GM12878 (cell line): ENCODE measurements around the gene ANGEL1. TPM values are rescaled to one million over a fixed set of nuclear protein-coding genes. Genes with fewer than 3 reads are reported as not detected.

ENCODE experiments used
- ATAC-seq: fragments of 200-7000 bp; cut with Tn5 transposase; 3 replicates; pipeline ENCODE4 v1.9.1; 2020; ENCODE audit warnings: mild to moderate bottlenecking, moderate library complexity
- BruUV-seq: library from RNA; stranded (reverse); fragments of 400-500 nt; replicated peaks from 2 replicates; lab custom pipeline; 2021; lab: Mats Ljungman, UMichigan
- CTCF ChIA-PET: fragments of 300-600 bp; sonication (Branson Sonifier 250); formaldehyde crosslinking; extraction: SDS; loops from one replicate; lab custom pipeline; 2021; ENCODE audit warnings: inconsistent platforms; lab: Yijun Ruan, JAX
- POLR2A ChIA-PET: fragments of 350-600 bp; formaldehyde crosslinking; extraction: SDS; loops from one replicate; lab custom pipeline; 2021; ENCODE audit warnings: inconsistent platforms; lab: Charles Lee
- RAD21 ChIA-PET: fragments of 300-600 bp; sonication (Branson Sonifier 250); formaldehyde crosslinking; loops from one replicate; lab custom pipeline; 2023; ENCODE audit warnings: antibody characterized with exemption; ENCODE audit not compliant: unreplicated experiment; lab: Charles Lee
- SMC1A ChIA-PET: fragments of 300-600 bp; sonication (Branson Sonifier 250); formaldehyde crosslinking; loops from one replicate; lab custom pipeline; 2023; ENCODE audit not compliant: unreplicated experiment, uncharacterized antibody; lab: Charles Lee
- DNase-seq: peaks from one replicate; pipeline ENCODE4 v3.0.0-alpha.2; 2011; ENCODE audit warnings: low read depth, low spot score
- FAIRE-seq: peaks from 3 replicates; lab custom pipeline; 2011; peaks lifted over from hg19 to GRCh38; lab: Jason Lieb, UNC
- H2AFZ ChIP-seq: 2 replicates; pipeline ENCODE4 v1.6.0; 2011; ENCODE audit warnings: low read depth, low read length, control low read depth; ENCODE audit not compliant: control insufficient read depth
- H3K27ac ChIP-seq: 2 replicates; pipeline ENCODE4 v1.5.1; 2011; ENCODE audit warnings: control low read depth; ENCODE audit not compliant: control insufficient read depth, insufficient read depth
- H3K27me3 ChIP-seq, 2 experiments: replicated peaks in 1 of 2; 2 replicates each; pipeline versions ENCODE4 v1.6.0 to v1.6.1; 2011; ENCODE audit warnings: low read length in 1 of 2; ENCODE audit not compliant: control insufficient read depth in 2 of 2, insufficient read depth in 2 of 2
- H3K36me3 ChIP-seq, 2 experiments: 2 replicates each; pipeline ENCODE4 v1.5.1; 2011; ENCODE audit warnings: low read length in 1 of 2; ENCODE audit not compliant: control insufficient read depth in 2 of 2, insufficient read depth in 2 of 2
- H3K4me1 ChIP-seq: 2 replicates; pipeline ENCODE4 v1.6.1; 2011; ENCODE audit warnings: mild to moderate bottlenecking, low read length, moderate library complexity, mixed read lengths; ENCODE audit not compliant: control insufficient read depth, insufficient read depth
- H3K4me2 ChIP-seq: 2 replicates; pipeline ENCODE4 v1.6.0; 2011; ENCODE audit warnings: control low read depth; ENCODE audit not compliant: control insufficient read depth, insufficient read depth
- H3K4me3 ChIP-seq: fragments of 200-600 bp; sonication (generic); 2 replicates; pipeline ENCODE4 v1.5.1; 2016
- H3K79me2 ChIP-seq: 2 replicates; pipeline ENCODE4 v1.6.0; 2011; ENCODE audit warnings: low read length; ENCODE audit not compliant: control insufficient read depth, insufficient read depth
- H3K9ac ChIP-seq: 2 replicates; pipeline ENCODE4 v1.8.0; 2011; ENCODE audit warnings: low read length, control low read depth, mixed read lengths; ENCODE audit not compliant: control insufficient read depth, insufficient read depth
- H3K9me3 ChIP-seq: replicated peaks from 3 replicates; pipeline ENCODE4 v1.5.1; 2011; ENCODE audit warnings: mild to moderate bottlenecking, low read length; ENCODE audit not compliant: control insufficient read depth, insufficient read depth
- H4K20me1 ChIP-seq: 2 replicates; pipeline ENCODE4 v1.6.0; 2011; ENCODE audit not compliant: control insufficient read depth, insufficient read depth
- CHD2 ChIP-seq: IDR thresholded peaks from 2 replicates; pipeline ENCODE4 v1.6.1; 2011; ENCODE audit warnings: low read depth, low read length, improper control_type of control experiment, borderline replicate concordance
- CREB1 ChIP-seq: IDR thresholded peaks from 2 replicates; pipeline ENCODE4 v1.6.1; 2012; ENCODE audit warnings: low read depth, mild to moderate bottlenecking, inconsistent platforms
- EED ChIP-seq: sonication (generic); IDR thresholded peaks from 2 replicates; pipeline ENCODE4 v1.6.1; 2016; ENCODE audit warnings: antibody characterized with exemption, low read depth
- ETV6 ChIP-seq, 2 experiments: fragments of 450-650 bp in 1 of 2; IDR thresholded peaks in 1 of 2; conservative IDR thresholded peaks in 1 of 2; 2 replicates each; pipeline ENCODE4 v1.6.1; 2014; ENCODE audit warnings: antibody characterized with exemption in 1 of 2, borderline replicate concordance in 1 of 2, low read depth in 1 of 2, mild to moderate bottlenecking in 1 of 2, moderate library complexity in 1 of 2
- IKZF2 ChIP-seq, 2 experiments: fragments of 450-650 bp; IDR thresholded peaks; 2 replicates each; pipeline ENCODE4 v1.6.1; 2017; ENCODE audit warnings: mild to moderate bottlenecking in 2 of 2, moderate library complexity in 2 of 2
- JUNB ChIP-seq: IDR thresholded peaks from 2 replicates; pipeline ENCODE4 v1.6.1; 2016; ENCODE audit warnings: antibody characterized with exemption, mild to moderate bottlenecking
- MYC ChIP-seq: IDR thresholded peaks from 2 replicates; pipeline ENCODE4 v1.6.1; 2011; ENCODE audit warnings: mild to moderate bottlenecking, low read length, moderate library complexity, inconsistent platforms; ENCODE audit not compliant: insufficient read depth, insufficient replicate concordance, insufficient read length, severe bottlenecking
- NR2F1 ChIP-seq: fragments of 450-650 bp; conservative IDR thresholded peaks from 2 replicates; pipeline ENCODE4 v1.6.1; 2017; ENCODE audit warnings: mild to moderate bottlenecking
- POLR2A ChIP-seq: IDR thresholded peaks from 2 replicates; pipeline ENCODE4 v1.6.1; 2011; ENCODE audit warnings: low read depth, mild to moderate bottlenecking, low read length
- TBL1XR1 ChIP-seq: IDR thresholded peaks from 2 replicates; pipeline ENCODE4 v1.6.1; 2012; ENCODE audit warnings: low read depth, low read length, improper control_type of control experiment
- ZNF24 ChIP-seq: fragments of 450-650 bp; IDR thresholded peaks from 2 replicates; pipeline ENCODE4 v1.6.1; 2017; ENCODE audit warnings: antibody characterized with exemption, mild to moderate bottlenecking
- whole genome bisulfite sequencing: methylation state at CpG from one replicate; pipeline ENCODE4 v1.1.6; 2016; ENCODE audit warnings: low lambda C conversion rate; ENCODE audit not compliant: insufficient replicate concordance, insufficient coverage; ENCODE audit errors: missing lambda C conversion rate; 5-methylcytosine and 5-hydroxymethylcytosine counted together
- in situ Hi-C: fragments of 300-500 bp; cut with MboI; formaldehyde crosslinking; loops from 9 replicates; pipeline ENCODE4 v1.14.3; 2018; ENCODE audit warnings: mixed read lengths
- intact Hi-C: fragments of 100-400 bp; cut with micrococcal nuclease; formaldehyde crosslinking; loops from one replicate; pipeline ENCODE4 v1.14.2; 2022; ENCODE audit not compliant: unreplicated experiment
- polyA plus RNA-seq, 11 experiments: library from polyadenylated mRNA; depleted of rRNA in 4 of 11; unstranded in 6 of 11; stranded (reverse) in 5 of 11; fragments of >200 nt; fragmentation: Nextera tagmentation in 4 of 11; fragmentation: Illumina TruSeq in 1 of 11; extraction: Ambion mirVana in 4 of 11; extraction: Trizol in 1 of 11; gene quantifications; 1 replicate in 1 of 11; 2 replicates in 10 of 11; pipeline versions ENCODE4 v1.2.1 to v1.2.3, GENCODE V29; 2011 to 2016; ENCODE audit warnings: inconsistent platforms in 2 of 11, missing spikeins in 2 of 11, low read depth in 1 of 11
- total RNA-seq, 4 experiments: library from RNA; depleted of rRNA in 3 of 4; stranded (reverse); fragments of >200 nt in 3 of 4; fragmentation: Illumina TruSeq in 1 of 4; extraction: Trizol in 1 of 4; gene quantifications; 2 replicates each; pipeline versions ENCODE4 v1.2.1 to v1.2.3, GENCODE V29; 2013 to 2021
- TF ChIP-seq, protein P1 (sequence below): fragments of 450-650 bp; IDR thresholded peaks from 2 replicates; pipeline ENCODE4 v1.6.1; 2017; ENCODE audit warnings: mild to moderate bottlenecking, moderate library complexity
- TF ChIP-seq, protein P2 (sequence below): fragments of 450-650 bp; IDR thresholded peaks from 2 replicates; pipeline ENCODE4 v1.6.1; 2016; ENCODE audit warnings: mild to moderate bottlenecking, moderate library complexity, borderline replicate concordance
- TF ChIP-seq, protein P3 (sequence below): fragments of 450-650 bp; IDR thresholded peaks from 2 replicates; pipeline ENCODE4 v1.6.1; 2014; ENCODE audit warnings: mild to moderate bottlenecking

Gene ANGEL1
- total and polyA plus RNA-seq, 10 of the 15 experiments (the other 5 are each of a cell fraction or from before 2014, with no cell fraction given) = 1.7 to 29.7 (median 12.3) TPM

DNA sequence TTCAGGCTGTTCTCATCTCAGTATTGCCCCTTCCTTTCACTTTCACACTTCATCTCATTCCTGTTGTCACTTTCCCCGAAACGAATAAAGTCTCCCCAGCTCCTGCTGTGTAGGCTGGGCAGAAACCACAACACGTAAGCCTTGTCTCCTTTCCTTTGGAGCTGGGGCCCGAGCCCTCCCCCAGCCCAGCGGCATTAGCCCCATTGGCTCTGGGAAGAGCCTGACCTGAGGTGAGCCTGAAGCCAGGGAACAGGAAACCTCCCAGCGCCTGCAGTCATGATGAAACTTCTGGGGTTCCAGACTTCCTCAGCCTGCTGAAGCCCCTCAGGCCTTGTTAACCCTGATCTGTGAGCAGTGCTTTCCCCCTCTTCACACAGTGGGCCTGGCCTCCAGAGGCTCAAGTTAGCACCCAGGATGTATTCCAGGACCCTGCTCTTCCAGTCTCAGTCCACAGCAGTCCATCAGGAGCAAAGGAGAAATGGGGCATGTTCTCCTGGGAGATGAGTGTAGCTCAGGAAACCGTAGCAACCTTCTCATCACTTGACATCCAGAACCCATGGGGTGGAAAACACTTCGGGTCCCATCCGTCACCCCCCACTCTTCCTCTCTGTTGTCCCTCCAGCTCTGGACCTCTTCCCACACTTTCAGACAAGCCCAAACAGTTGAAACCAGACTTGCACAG lies 29.7 kb downstream of the ANGEL1 start:
- Histone ChIP-seq H3K4me1 (peaks cover 15% of the 10 kb centered on the region), H3K79me2 (no peaks in the 10 kb centered on the region), H3K4me3 (no peak overlapping the region), H2AFZ (no peak overlapping the region; the same call in 1 of the 2 replicates), H3K4me2 (no peak overlapping the region), H3K36me3 (peaks cover 7 to 9% of the 10 kb centered on the region in 2 experiments), H3K9ac (no peak overlapping the region), H3K27me3 (no peaks in the 10 kb centered on the region), H3K9me3 (no peaks in the 10 kb centered on the region), H3K27ac (no peak overlapping the region), H4K20me1 (no peaks in the 10 kb centered on the region)
- no TSS peak for BruUV-seq
- peak; percentile 27; the same call in 1 of the 3 replicates for ATAC-seq
- no peak for DNase-seq
- ChIA-PET CTCF (interaction anchor here (0.7 to 8.9 kb wide), 7 partner anchors 11 to 288 kb away, joined by 3 to 136 read pairs (median 4); no protein-coding TSS in a partner anchor), POLR2A (interaction anchor here (0.9 kb wide), 1 partner anchor 10 kb away, joined by 3 read pairs; no protein-coding TSS in a partner anchor), SMC1A (interaction anchor here (0.9 to 6.1 kb wide), 2 partner anchors 28 to 73 kb away, joined by 4 to 67 read pairs; no protein-coding TSS in a partner anchor), RAD21 (interaction anchor here (0.5 to 4.3 kb wide), 3 partner anchors 24 to 154 kb away, joined by 3 to 41 read pairs (median 4); no protein-coding TSS in a partner anchor)
- no peak for FAIRE-seq
- in situ Hi-C loops = loop anchor here (5.0 kb wide), 1 partner anchor 66 kb away; no protein-coding TSS in a partner anchor
- 71% methylated on average over 9 of the region's 9 CpGs for WGBS
- intact Hi-C loops = no loop called here
- no peak for TF ChIP-seq CHD2
- TF ChIP-seq ZNF24 = no peak
- TF ChIP-seq JUNB = no peak
- TF ChIP-seq, protein P1, sequence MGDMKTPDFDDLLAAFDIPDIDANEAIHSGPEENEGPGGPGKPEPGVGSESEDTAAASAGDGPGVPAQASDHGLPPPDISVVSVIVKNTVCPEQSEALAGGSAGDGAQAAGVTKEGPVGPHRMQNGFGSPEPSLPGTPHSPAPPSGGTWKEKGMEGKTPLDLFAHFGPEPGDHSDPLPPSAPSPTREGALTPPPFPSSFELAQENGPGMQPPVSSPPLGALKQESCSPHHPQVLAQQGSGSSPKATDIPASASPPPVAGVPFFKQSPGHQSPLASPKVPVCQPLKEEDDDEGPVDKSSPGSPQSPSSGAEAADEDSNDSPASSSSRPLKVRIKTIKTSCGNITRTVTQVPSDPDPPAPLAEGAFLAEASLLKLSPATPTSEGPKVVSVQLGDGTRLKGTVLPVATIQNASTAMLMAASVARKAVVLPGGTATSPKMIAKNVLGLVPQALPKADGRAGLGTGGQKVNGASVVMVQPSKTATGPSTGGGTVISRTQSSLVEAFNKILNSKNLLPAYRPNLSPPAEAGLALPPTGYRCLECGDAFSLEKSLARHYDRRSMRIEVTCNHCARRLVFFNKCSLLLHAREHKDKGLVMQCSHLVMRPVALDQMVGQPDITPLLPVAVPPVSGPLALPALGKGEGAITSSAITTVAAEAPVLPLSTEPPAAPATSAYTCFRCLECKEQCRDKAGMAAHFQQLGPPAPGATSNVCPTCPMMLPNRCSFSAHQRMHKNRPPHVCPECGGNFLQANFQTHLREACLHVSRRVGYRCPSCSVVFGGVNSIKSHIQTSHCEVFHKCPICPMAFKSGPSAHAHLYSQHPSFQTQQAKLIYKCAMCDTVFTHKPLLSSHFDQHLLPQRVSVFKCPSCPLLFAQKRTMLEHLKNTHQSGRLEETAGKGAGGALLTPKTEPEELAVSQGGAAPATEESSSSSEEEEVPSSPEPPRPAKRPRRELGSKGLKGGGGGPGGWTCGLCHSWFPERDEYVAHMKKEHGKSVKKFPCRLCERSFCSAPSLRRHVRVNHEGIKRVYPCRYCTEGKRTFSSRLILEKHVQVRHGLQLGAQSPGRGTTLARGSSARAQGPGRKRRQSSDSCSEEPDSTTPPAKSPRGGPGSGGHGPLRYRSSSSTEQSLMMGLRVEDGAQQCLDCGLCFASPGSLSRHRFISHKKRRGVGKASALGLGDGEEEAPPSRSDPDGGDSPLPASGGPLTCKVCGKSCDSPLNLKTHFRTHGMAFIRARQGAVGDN = no peak
- TF ChIP-seq IKZF2 (IDR thresholded peaks at IDR 0.05) = 0 out of 4 replicates have a peak, but pooled peaks of 1 of the 2 experiments have one; percentile 15
- TF ChIP-seq NR2F1 = no peak
- no peak for TF ChIP-seq MYC
- TF ChIP-seq, protein P2, sequence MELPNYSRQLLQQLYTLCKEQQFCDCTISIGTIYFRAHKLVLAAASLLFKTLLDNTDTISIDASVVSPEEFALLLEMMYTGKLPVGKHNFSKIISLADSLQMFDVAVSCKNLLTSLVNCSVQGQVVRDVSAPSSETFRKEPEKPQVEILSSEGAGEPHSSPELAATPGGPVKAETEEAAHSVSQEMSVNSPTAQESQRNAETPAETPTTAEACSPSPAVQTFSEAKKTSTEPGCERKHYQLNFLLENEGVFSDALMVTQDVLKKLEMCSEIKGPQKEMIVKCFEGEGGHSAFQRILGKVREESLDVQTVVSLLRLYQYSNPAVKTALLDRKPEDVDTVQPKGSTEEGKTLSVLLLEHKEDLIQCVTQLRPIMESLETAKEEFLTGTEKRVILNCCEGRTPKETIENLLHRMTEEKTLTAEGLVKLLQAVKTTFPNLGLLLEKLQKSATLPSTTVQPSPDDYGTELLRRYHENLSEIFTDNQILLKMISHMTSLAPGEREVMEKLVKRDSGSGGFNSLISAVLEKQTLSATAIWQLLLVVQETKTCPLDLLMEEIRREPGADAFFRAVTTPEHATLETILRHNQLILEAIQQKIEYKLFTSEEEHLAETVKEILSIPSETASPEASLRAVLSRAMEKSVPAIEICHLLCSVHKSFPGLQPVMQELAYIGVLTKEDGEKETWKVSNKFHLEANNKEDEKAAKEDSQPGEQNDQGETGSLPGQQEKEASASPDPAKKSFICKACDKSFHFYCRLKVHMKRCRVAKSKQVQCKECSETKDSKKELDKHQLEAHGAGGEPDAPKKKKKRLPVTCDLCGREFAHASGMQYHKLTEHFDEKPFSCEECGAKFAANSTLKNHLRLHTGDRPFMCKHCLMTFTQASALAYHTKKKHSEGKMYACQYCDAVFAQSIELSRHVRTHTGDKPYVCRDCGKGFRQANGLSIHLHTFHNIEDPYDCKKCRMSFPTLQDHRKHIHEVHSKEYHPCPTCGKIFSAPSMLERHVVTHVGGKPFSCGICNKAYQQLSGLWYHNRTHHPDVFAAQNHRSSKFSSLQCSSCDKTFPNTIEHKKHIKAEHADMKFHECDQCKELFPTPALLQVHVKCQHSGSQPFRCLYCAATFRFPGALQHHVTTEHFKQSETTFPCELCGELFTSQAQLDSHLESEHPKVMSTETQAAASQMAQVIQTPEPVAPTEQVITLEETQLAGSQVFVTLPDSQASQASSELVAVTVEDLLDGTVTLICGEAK = no peak
- TF ChIP-seq EED = peak; percentile 33; the same call in 1 of the 2 replicates
- no peak for TF ChIP-seq CREB1
- TF ChIP-seq, protein P3, sequence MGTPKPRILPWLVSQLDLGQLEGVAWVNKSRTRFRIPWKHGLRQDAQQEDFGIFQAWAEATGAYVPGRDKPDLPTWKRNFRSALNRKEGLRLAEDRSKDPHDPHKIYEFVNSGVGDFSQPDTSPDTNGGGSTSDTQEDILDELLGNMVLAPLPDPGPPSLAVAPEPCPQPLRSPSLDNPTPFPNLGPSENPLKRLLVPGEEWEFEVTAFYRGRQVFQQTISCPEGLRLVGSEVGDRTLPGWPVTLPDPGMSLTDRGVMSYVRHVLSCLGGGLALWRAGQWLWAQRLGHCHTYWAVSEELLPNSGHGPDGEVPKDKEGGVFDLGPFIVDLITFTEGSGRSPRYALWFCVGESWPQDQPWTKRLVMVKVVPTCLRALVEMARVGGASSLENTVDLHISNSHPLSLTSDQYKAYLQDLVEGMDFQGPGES = no peak
- no peak for TF ChIP-seq TBL1XR1
- no peak for TF ChIP-seq POLR2A
- TF ChIP-seq ETV6 (conservative IDR thresholded peaks at IDR 0.05 in 1 of 2, IDR thresholded peaks at IDR 0.05 in 1 of 2; ENCODE audit: borderline replicate concordance in 1 of 2, low read depth in 1 of 2) = peak in 1 of 2 experiments; percentile 27; a peak in 1 of 4 replicates
